RWPE2 (cell line): ENCODE data around the gene CNNM2.
"Not testable (repeated sequence)": the region's sequence is repeated elsewhere in the genome, so short reads cannot be mapped to it uniquely, and the experiment has no call there.

ENCODE experiments used
- ATAC-seq: fragments of 200-7000 bp; cut with Tn5 transposase; 3 replicates; pipeline ENCODE4 v1.9.1; 2021; ENCODE audit warnings: low read depth
- DNase-seq: peaks from one replicate; pipeline ENCODE4 v3.0.0-alpha.2; 2020; ENCODE audit warnings: low spot score
- H3K27ac ChIP-seq: fragments of 450-650 bp; 2 replicates; pipeline ENCODE4 v1.5.1; 2017; ENCODE audit warnings: mild to moderate bottlenecking; ENCODE audit not compliant: poor library complexity, severe bottlenecking
- H3K27me3 ChIP-seq: fragments of 250-450 bp; sonication (Bioruptor Pico); 2 replicates; pipeline ENCODE4 v1.5.1; 2021; ENCODE audit warnings: mild to moderate bottlenecking, moderate library complexity; ENCODE audit not compliant: insufficient read depth, poor library complexity, severe bottlenecking
- H3K36me3 ChIP-seq: fragments of 250-450 bp; sonication (Bioruptor Pico); 2 replicates; pipeline ENCODE4 v1.5.1; 2020; ENCODE audit warnings: low read depth, mild to moderate bottlenecking, moderate library complexity
- H3K4me1 ChIP-seq: fragments of 250-450 bp; sonication (Bioruptor Pico); 2 replicates; pipeline ENCODE4 v1.5.1; 2021; ENCODE audit warnings: mild to moderate bottlenecking, moderate library complexity; ENCODE audit not compliant: insufficient read depth, poor library complexity, severe bottlenecking
- H3K4me3 ChIP-seq: fragments of 250-450 bp; sonication (Bioruptor Pico); 2 replicates; pipeline ENCODE4 v1.5.1; 2021; ENCODE audit warnings: mild to moderate bottlenecking, moderate library complexity; ENCODE audit not compliant: severe bottlenecking
- H3K9me3 ChIP-seq: fragments of 250-450 bp; sonication (Bioruptor Pico); 2 replicates; pipeline ENCODE4 v1.5.1; 2021; ENCODE audit warnings: mild to moderate bottlenecking, moderate library complexity; ENCODE audit not compliant: severe bottlenecking
- CTCF ChIP-seq: fragments of 450-650 bp; IDR thresholded peaks from one replicate; pipeline ENCODE4 v1.5.1; 2017; ENCODE audit warnings: mild to moderate bottlenecking, moderate library complexity; ENCODE audit not compliant: poor library complexity, severe bottlenecking

The CNNM2 gene

DNA sequence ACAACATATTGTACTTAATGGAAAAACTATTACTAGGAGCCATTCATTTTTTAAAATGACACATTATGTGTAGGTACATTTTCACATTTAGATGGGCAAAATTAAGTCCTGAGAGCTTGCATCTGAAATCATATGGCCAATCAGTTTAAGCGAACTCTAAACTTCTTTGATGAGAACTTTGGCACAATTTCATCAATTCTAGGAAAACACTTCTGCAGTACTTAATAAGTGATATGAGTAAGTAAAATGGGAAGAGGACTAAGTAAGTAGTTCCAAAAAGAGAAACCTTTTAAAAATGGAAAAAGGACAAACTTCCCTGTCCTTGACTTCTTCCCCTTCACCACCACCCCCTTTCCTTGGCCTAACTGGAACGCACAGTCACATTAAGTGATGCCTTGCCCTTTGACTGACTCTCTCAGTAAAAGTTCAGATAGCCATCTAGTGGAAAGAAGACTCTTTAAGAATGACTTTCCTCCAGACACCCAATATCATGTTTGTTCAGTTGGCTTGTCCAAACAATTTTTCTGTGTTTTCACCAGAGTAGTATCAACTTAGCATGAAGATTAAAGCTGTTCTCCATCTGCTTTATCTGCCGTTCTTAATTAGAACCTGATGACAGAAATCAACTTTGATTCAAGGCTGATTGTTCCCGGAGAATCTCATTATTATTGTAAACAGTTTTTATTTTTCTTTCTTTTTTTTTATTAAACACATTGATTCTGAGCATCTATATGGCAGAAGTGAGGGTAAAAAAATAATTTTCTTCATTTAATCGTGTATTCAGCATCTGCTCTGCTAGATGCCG, 45.1 kb downstream of the CNNM2 start:
- no peak overlapping the region for H3K27ac ChIP-seq
- H3K27me3 ChIP-seq = no peaks in the 10 kb centered on the region
- no peaks in the 10 kb centered on the region for H3K9me3 ChIP-seq
- no peaks in the 10 kb centered on the region for H3K36me3 ChIP-seq
- H3K4me1 ChIP-seq = no peaks in the 10 kb centered on the region
- TF ChIP-seq CTCF = no peak
- ATAC-seq = no peak
- DNase-seq = no peak
- H3K4me3 ChIP-seq = no peak overlapping the region

DNA sequence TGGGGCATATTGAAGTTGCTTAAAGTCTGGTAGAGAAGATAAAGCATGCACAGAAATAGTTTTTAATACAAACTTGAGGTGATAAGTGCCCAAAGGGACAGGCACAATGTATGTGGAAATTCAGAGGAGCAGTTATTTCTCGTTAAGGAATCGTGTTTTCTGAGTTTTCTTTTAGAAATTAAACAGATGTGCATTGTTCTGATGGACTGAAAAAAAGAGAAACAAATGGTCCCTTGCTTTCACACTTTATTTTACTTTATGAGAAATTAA, 45.6 kb downstream of the CNNM2 start:
- Histone ChIP-seq H3K4me1 (no peaks in the 10 kb centered on the region), H3K36me3 (no peaks in the 10 kb centered on the region)

DNA sequence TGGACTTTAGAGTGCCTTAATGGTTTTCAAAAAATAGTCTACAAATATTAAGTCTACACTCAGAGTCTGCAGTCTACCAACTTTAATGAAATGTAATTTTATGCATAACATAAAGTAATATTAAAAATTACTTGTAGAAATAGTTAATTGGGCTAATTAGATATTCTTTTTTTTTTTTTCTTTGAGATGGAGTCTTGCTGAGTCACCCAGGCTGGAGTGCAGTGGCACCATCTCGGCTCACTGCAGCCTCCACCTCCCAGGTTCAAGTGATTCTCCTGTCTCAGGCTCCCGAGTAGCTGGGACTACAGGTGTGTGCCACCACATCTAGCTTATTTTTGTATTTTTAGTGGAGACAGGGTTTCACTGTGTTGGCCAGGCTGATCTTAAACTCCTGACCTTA, 46.0 kb downstream of the CNNM2 start:
- not testable (repeated sequence) for H3K4me1 ChIP-seq, H3K27ac ChIP-seq, DNase-seq, H3K36me3 ChIP-seq, H3K9me3 ChIP-seq, H3K27me3 ChIP-seq, H3K4me3 ChIP-seq, ATAC-seq

More for the DNA sequence above, 45.6 kb downstream of the CNNM2 start:
- no peaks in the 10 kb centered on the region for H3K9me3 ChIP-seq
- no peak for DNase-seq
- no peak overlapping the region for H3K4me3 ChIP-seq
- TF ChIP-seq CTCF = no peak
- no peak overlapping the region for H3K27ac ChIP-seq
- no peaks in the 10 kb centered on the region for H3K27me3 ChIP-seq
- no peak for ATAC-seq

- no peak for TF ChIP-seq CTCF
- no peaks in the 10 kb centered on the region for H3K36me3 ChIP-seq
- ATAC-seq = no peak
- no peaks in the 10 kb centered on the region for H3K27me3 ChIP-seq
- H3K9me3 ChIP-seq = no peaks in the 10 kb centered on the region
- no peak overlapping the region for H3K4me3 ChIP-seq
- no peak for DNase-seq
- no peak overlapping the region for H3K27ac ChIP-seq
- no peaks in the 10 kb centered on the region for H3K4me1 ChIP-seq
Observed at GRCh38 chr10:102964713-102965112, 46.6 kb downstream of the CNNM2 start.

GRCh38 chr10:102965311-102965851, 47.3 kb downstream of the CNNM2 start:
- no peaks in the 10 kb centered on the region for H3K9me3 ChIP-seq

More at GRCh38 chr10:102965311-102965851, 47.3 kb downstream of the CNNM2 start:
- H3K36me3 ChIP-seq = no peaks in the 10 kb centered on the region
- no peak overlapping the region for H3K27ac ChIP-seq
- ATAC-seq (no peak), DNase-seq (no peak)
- TF ChIP-seq CTCF = no peak
- no peaks in the 10 kb centered on the region for H3K27me3 ChIP-seq
- no peaks in the 10 kb centered on the region for H3K4me1 ChIP-seq
- no peak overlapping the region for H3K4me3 ChIP-seq
